Caco-2 (cell line): ENCODE results near the gene MYBPC2. TPM values are rescaled to one million over a fixed set of nuclear protein-coding genes. Genes with fewer than 3 reads are reported as not detected.

Experiments
- BruUV-seq: library from RNA; stranded (reverse); fragments of 400-500 nt; replicated peaks from 2 replicates; lab custom pipeline; 2021; lab: Mats Ljungman, UMichigan
- CTCF ChIA-PET: fragments of 300-600 bp; sonication (Branson Sonifier 250); formaldehyde crosslinking; loops from one replicate; lab custom pipeline; 2022; ENCODE audit warnings: antibody characterized with exemption; lab: Charles Lee
- POLR2A ChIA-PET: fragments of 300-600 bp; sonication (Branson Sonifier 250); formaldehyde crosslinking; loops from one replicate; lab custom pipeline; 2022; ENCODE audit warnings: antibody characterized with exemption; lab: Charles Lee
- DNase-seq, 2 experiments: peaks; one replicate each; pipeline versions ENCODE4 v3.0.0 to v3.0.0-alpha.2; 2020 to 2022
- H3K27me3 ChIP-seq: replicated peaks from 2 replicates; pipeline ENCODE4 v1.6.0; 2011; ENCODE audit warnings: low read length; ENCODE audit not compliant: control insufficient read depth, insufficient read depth
- H3K36me3 ChIP-seq: 2 replicates; pipeline ENCODE4 v1.5.1; 2011; ENCODE audit warnings: low read length; ENCODE audit not compliant: control insufficient read depth, insufficient read depth
- H3K4me1 ChIP-seq: fragments of 250-450 bp; sonication (Bioruptor Pico); 2 replicates; pipeline ENCODE4 v1.5.1; 2020; ENCODE audit warnings: mild to moderate bottlenecking
- H3K4me3 ChIP-seq: 2 replicates; pipeline ENCODE4 v1.5.1; 2011; ENCODE audit warnings: low read depth, mild to moderate bottlenecking, control low read depth, low read length
- H3K9me3 ChIP-seq: fragments of 250-450 bp; sonication (Bioruptor Pico); 2 replicates; pipeline ENCODE4 v1.5.1; 2020; ENCODE audit warnings: mild to moderate bottlenecking, moderate library complexity
- H3K27ac Mint-ChIP-seq: one replicate; pipeline ENCODE4 v1.8.0; 2022; ENCODE audit warnings: mixed read lengths; ENCODE audit not compliant: unreplicated experiment
- H3K27me3 Mint-ChIP-seq: one replicate; pipeline ENCODE4 v1.8.0; 2022; ENCODE audit warnings: mixed read lengths; ENCODE audit not compliant: insufficient read depth, unreplicated experiment
- H3K36me3 Mint-ChIP-seq: one replicate; pipeline ENCODE4 v1.8.0; 2022; ENCODE audit warnings: mild to moderate bottlenecking, mixed read lengths; ENCODE audit not compliant: insufficient read depth, unreplicated experiment
- H3K4me1 Mint-ChIP-seq: one replicate; pipeline ENCODE4 v1.8.0; 2022; ENCODE audit warnings: low read depth, mixed read lengths; ENCODE audit not compliant: unreplicated experiment
- H3K4me3 Mint-ChIP-seq: one replicate; pipeline ENCODE4 v1.8.0; 2022; ENCODE audit warnings: mild to moderate bottlenecking, moderate library complexity, mixed read lengths; ENCODE audit not compliant: unreplicated experiment
- H3K9me3 Mint-ChIP-seq: one replicate; pipeline ENCODE4 v1.8.0; 2022; ENCODE audit warnings: mixed read lengths; ENCODE audit not compliant: unreplicated experiment
- intact Hi-C: fragments of 100-400 bp; cut with micrococcal nuclease; formaldehyde crosslinking; loops from one replicate; pipeline ENCODE4 v1.10.0; 2022; ENCODE audit not compliant: unreplicated experiment
- total RNA-seq: library from RNA; stranded (reverse); gene quantifications from 2 replicates; pipeline ENCODE4 v1.2.3, GENCODE V29; 2022
- TF ChIP-seq, protein P1 (sequence below), 2 experiments: fragments of 200-600 bp in 1 of 2; IDR thresholded peaks; 1 replicate in 1 of 2; 2 replicates in 1 of 2; pipeline versions ENCODE4 v1.5.1 to v1.8.0; 2011 to 2022; ENCODE audit warnings: antibody characterized with exemption in 1 of 2, control low read depth in 1 of 2, inconsistent platforms in 1 of 2, low read depth in 1 of 2, low read length in 1 of 2, mild to moderate bottlenecking in 1 of 2, moderate library complexity in 1 of 2; ENCODE audit not compliant: insufficient read depth in 1 of 2, severe bottlenecking in 1 of 2, unreplicated experiment in 1 of 2

The MYBPC2 gene
- total RNA-seq, 1 experiment from 2014 or later = 1.6 TPM

DNA sequence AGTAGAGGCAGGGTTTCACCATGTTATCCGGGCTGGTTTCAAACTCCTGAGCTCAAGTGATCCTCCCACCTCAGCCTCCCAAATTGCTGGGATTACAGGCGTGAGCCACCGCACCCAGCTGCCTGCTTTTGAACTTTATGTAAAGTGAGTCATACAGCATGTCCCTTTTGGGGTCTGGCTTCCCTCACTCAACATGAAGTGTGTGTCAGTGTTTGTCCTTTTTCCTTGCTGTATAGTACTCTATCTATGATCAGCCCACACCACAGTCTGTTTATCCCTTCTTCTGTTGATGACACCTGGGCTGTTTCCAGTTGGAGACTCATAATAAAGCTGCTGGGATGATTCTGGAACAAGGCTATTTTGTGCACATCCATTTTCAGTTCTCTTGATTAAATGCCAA is 11.9 kb upstream of the MYBPC2 start:
- Histone ChIP-seq H3K27me3 (no peaks in the 10 kb centered on the region), H3K4me1 (peaks cover 11% of the 10 kb centered on the region; the same call in 1 of the 2 replicates), H3K9me3 (no peaks in the 10 kb centered on the region), H3K4me3 (no peak overlapping the region), H3K36me3 (no peaks in the 10 kb centered on the region)
- no TSS peak for BruUV-seq
- POLR2A ChIA-PET = no interaction called here
- H3K9me3 Mint-ChIP-seq = no peaks in the 10 kb centered on the region
- no peaks in the 10 kb centered on the region for H3K27me3 Mint-ChIP-seq
- H3K4me3 Mint-ChIP-seq = no peak overlapping the region
- intact Hi-C loops = no loop called here
- peaks cover 12% of the 10 kb centered on the region for H3K36me3 Mint-ChIP-seq
- CTCF ChIA-PET = no interaction called here
- no peak for DNase-seq
- peaks cover 18% of the 10 kb centered on the region for H3K4me1 Mint-ChIP-seq
- TF ChIP-seq, protein P1, sequence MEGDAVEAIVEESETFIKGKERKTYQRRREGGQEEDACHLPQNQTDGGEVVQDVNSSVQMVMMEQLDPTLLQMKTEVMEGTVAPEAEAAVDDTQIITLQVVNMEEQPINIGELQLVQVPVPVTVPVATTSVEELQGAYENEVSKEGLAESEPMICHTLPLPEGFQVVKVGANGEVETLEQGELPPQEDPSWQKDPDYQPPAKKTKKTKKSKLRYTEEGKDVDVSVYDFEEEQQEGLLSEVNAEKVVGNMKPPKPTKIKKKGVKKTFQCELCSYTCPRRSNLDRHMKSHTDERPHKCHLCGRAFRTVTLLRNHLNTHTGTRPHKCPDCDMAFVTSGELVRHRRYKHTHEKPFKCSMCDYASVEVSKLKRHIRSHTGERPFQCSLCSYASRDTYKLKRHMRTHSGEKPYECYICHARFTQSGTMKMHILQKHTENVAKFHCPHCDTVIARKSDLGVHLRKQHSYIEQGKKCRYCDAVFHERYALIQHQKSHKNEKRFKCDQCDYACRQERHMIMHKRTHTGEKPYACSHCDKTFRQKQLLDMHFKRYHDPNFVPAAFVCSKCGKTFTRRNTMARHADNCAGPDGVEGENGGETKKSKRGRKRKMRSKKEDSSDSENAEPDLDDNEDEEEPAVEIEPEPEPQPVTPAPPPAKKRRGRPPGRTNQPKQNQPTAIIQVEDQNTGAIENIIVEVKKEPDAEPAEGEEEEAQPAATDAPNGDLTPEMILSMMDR (IDR thresholded peaks at IDR 0.05; ENCODE audit: insufficient read depth in 1 of 2, low read depth in 1 of 2, low read length in 1 of 2, severe bottlenecking in 1 of 2, unreplicated experiment in 1 of 2) = no peak
- H3K27ac Mint-ChIP-seq = no peak overlapping the region

DNA sequence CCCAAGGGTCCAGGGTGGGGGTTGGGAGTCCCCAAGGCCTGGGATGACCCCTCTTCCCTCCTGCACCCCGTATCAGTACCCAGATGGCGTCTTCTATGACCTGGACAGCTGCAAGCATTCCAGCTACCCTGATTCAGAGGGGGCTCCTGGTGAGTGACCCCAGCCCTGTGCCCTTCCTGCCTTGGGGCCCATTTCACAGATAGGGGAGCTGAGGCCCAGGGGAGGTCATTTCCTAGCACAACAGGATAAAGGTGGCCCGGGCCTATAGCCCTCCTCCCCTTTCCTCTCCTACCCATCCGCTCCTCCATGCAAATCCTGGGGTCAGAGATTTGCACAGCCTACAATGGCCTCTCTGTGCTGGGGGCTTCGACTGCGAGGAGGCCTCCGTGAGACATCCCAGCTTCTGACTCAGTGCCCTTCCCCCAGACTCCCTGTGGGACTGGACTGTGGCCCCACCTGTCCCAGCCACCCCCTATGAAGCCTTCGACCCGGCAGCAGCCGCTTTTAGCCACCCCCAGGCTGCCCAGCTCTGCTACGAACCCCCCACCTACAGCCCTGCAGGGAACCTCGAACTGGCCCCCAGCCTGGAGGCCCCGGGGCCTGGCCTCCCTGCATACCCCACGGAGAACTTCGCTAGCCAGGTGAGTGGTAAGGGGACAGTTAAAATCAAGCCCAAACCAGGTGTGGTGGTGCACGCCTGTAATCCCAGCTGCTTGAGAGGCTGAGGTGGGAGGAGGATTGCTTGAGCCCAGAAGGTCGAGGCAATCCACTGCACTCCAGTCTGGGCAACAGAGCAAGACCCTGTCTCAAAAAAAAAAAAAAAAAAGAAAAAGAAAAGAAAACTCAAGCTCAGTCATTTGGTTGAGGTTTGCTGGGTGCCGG is 10.1 kb upstream of the MYBPC2 start:
- Mint-ChIP-seq H3K27me3 (no peaks in the 10 kb centered on the region), H3K36me3 (peaks cover 6% of the 10 kb centered on the region), H3K4me1 (peaks cover 18% of the 10 kb centered on the region), H3K4me3 (no peak overlapping the region), H3K9me3 (no peaks in the 10 kb centered on the region), H3K27ac (no peak overlapping the region)
- peaks cover 11% of the 10 kb centered on the region; the same call in 1 of the 2 replicates for H3K4me1 ChIP-seq
- intact Hi-C loops = no loop called here
- no peak overlapping the region for H3K4me3 ChIP-seq
- H3K27me3 ChIP-seq = no peaks in the 10 kb centered on the region
- no peaks in the 10 kb centered on the region for H3K36me3 ChIP-seq
- POLR2A ChIA-PET = interaction anchor here (0.7 kb wide), 1 partner anchor 19 kb away, joined by 7 read pairs; no protein-coding TSS in a partner anchor
- CTCF ChIA-PET = no interaction called here
- DNase-seq = no peak
- no TSS peak for BruUV-seq
- no peaks in the 10 kb centered on the region for H3K9me3 ChIP-seq
- TF ChIP-seq, protein P1 (IDR thresholded peaks at IDR 0.05; ENCODE audit: insufficient read depth in 1 of 2, low read depth in 1 of 2, low read length in 1 of 2, severe bottlenecking in 1 of 2, unreplicated experiment in 1 of 2) = no peak

DNA sequence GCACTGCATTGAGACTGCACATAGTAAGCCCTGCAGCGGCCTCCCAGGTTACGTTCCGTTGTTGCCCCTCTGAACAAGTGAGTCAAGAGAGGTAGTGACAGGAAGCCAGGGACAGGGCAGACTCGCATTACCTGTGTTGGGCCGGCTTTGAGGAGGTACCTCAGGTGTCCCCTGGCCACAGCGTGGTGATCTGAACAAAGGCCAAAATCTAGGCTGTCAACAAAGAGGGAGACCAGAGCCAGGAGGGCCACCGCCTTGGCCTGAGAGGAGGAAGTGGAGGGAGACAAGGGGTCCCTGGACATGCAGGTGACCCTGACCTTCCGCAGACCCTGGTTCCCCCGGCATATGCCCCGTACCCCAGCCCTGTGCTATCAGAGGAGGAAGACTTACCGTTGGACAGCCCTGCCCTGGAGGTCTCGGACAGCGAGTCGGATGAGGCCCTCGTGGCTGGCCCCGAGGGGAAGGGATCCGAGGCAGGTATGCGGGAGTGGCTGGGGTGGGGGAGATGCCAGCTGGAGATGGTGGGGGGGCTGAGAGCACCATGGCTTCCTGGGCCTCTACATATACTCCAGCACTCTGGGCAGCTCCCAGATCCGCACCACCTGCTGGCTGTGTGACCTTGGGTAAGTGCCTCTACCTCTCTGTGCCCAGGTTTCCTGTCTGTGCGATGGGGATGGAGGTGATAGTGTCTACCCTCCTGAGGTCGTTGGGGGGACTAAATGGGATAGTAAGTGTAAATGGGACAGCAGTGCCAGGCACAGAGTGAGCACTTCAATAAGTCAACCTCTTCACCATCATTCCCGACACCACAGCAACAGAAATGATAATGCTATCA is 9.2 kb upstream of the MYBPC2 start:
- H3K27me3 ChIP-seq = no peaks in the 10 kb centered on the region
- peak overlapping the region; percentile 23 for H3K27ac Mint-ChIP-seq
- H3K36me3 ChIP-seq = no peaks in the 10 kb centered on the region
- H3K9me3 Mint-ChIP-seq = no peaks in the 10 kb centered on the region
- no peaks in the 10 kb centered on the region for H3K27me3 Mint-ChIP-seq
- H3K4me1 ChIP-seq = peaks cover 4% of the 10 kb centered on the region; the same call in 1 of the 2 replicates
- intact Hi-C loops = no loop called here
- TF ChIP-seq, protein P1 (IDR thresholded peaks at IDR 0.05; ENCODE audit: insufficient read depth in 1 of 2, low read depth in 1 of 2, low read length in 1 of 2, severe bottlenecking in 1 of 2, unreplicated experiment in 1 of 2) = no peak
- peaks cover 6% of the 10 kb centered on the region for H3K36me3 Mint-ChIP-seq
- CTCF ChIA-PET = interaction anchor here (0.5 kb wide), 1 partner anchor 36 kb away, joined by 4 read pairs; no protein-coding TSS in a partner anchor
- POLR2A ChIA-PET = interaction anchor here (0.7 kb wide), 1 partner anchor 18 kb away, joined by 7 read pairs; no protein-coding TSS in a partner anchor
- DNase-seq = no peak
- peaks cover 18% of the 10 kb centered on the region for H3K4me1 Mint-ChIP-seq
- no peak overlapping the region for H3K4me3 ChIP-seq
- no peaks in the 10 kb centered on the region for H3K9me3 ChIP-seq
- BruUV-seq = no TSS peak
- H3K4me3 Mint-ChIP-seq = no peak overlapping the region
